ENCODE results near the gene OSBPL1A. TPM values are rescaled to one million over a fixed set of nuclear protein-coding genes. Genes with fewer than 3 reads are reported as not detected.

The OSBPL1A gene
- total RNA-seq, 8 experiments from 2014 or later: 15.2 to 42.4 (median 23.9) TPM

Other genes with a start within 250 kb of the OSBPL1A start
- gene IMPACT, start 28.8 kb upstream of the OSBPL1A start, total RNA-seq: 10 to 100 TPM; 14.6 to 34.7 (median 22.2) TPM
- gene HRH4, start 62.8 kb upstream of the OSBPL1A start, total RNA-seq: under 1 TPM in 7 of 8 experiments, not detected in 1; 0.08 to 0.28 (median 0.15) TPM